ENCODE data around the gene EXOSC5. TPM values are rescaled to one million over a fixed set of nuclear protein-coding genes. Genes with fewer than 3 reads are reported as not detected.

Gene EXOSC5
- polyA plus RNA-seq, 10 donors = 10.3 to 20.2 (median 14.5) TPM

GRCh38 chr19:41427647-41428480 is 30.7 kb upstream of the EXOSC5 start:
- no peak for DNase-seq

DNA sequence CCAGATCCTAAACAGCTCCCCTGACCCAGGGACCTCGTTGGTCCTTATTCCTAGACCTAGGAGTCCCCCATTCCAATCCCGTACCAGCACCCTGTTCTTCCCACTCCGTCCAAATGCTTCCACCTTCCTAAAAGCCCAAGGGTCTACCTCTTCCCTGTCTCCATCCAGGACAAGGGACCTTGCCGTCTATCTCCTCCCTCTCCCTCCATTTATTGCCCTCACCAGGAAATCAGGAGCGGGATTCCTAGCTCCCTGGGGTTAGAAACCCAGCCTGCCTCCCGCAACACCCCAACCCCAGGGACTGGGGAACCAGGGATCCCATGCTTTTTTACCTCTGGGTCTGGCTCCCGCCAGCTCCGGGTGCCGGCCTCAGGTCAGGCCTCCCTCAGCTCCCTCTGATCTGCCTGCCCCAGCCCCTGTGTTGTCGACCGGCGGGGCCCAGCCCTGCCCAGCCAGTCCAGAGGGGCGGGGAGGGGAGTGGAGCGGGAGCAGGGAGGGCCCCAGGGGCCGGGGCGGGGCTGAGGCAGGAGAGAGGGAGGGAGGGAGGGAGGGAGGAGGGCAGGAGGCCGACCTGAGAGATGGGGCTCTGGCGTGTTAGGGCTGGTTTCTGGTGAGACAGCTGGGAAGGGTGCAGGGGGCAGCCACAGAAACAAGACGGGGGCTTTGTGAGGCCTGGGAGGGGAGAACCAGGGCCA is 29.9 kb upstream of the EXOSC5 start, which contains the start of gene B3GNT8:
B3GNT8 (minus strand) TSS at position 423 of the 695 bp plus-strand sequence. CDS start 596 bp downstream, outside the sequence.
- DNase-seq = peak; percentile 60 to 86 (median 66)

DNA sequence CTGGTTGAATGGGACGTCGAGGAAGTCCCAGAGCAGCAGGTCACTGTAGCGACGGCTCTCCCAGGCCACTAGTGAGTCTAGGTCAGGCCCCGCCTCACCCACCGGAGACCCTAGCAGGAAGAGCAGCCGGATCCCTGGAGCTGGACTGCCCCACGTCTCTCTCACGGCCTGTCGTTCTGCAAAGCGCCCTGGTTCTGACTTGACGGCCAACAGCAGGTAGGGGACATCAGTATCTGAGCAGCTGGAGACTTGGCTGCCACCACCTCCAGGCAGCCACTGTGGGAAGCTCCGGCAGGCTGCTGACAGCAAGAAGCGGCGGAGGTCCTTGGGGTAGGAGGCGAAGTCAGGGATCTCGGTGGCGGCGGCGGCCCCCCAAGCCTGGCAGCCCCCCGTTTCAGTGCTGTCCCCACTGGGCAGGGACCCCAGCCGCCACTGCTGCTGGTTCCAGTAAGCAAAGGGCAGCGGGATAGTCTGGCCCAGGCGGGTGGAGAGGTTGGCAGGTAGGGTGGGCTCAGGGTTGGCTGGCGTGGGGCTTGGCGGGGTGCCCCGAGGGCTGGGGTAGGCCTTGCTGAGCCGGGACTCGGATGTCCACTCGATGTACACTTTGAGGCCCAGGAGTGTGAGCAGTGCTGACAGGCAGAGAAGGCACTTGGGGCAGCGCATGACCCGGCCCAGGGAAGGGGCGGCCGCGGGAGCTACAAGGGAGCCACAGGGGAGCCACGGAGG is 29.1 kb upstream of the EXOSC5 start:
- no peak for DNase-seq

GRCh38 chr19:41425174-41426115 is 28.3 kb upstream of the EXOSC5 start:
- DNase-seq = no peak

GRCh38 chr19:41424335-41425173 is 27.4 kb upstream of the EXOSC5 start:
- no peak for DNase-seq

GRCh38 chr19:41422955-41423354 is 25.8 kb upstream of the EXOSC5 start:
- DNase-seq = no peak

- DNase-seq = no peak
Measured at GRCh38 chr19:41422456-41422855, 25.3 kb upstream of the EXOSC5 start.

- DNase-seq = no peak
Measured at GRCh38 chr19:41421973-41422372, 24.8 kb upstream of the EXOSC5 start.

DNA sequence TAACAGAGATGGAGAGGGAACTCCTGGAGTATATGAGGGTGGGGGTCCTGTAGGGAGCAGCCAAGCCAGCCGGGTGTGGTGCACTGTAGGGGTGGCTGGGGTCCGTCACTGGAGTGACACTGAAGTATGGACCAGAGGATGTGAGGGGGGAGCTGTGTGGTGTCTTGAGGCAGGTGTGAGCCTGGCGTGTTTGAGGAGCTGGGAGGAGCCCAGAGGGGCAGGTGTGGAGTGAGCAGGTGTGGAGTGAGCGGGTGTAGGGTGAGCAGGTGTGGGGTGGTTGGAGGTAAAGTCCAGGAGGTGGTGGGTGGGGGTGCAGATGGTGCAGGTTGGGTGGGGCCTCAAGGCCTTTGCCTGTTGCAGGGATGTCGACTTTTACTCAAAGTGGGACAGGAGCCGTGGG is 24.2 kb upstream of the EXOSC5 start:
- DNase-seq = no peak

DNA sequence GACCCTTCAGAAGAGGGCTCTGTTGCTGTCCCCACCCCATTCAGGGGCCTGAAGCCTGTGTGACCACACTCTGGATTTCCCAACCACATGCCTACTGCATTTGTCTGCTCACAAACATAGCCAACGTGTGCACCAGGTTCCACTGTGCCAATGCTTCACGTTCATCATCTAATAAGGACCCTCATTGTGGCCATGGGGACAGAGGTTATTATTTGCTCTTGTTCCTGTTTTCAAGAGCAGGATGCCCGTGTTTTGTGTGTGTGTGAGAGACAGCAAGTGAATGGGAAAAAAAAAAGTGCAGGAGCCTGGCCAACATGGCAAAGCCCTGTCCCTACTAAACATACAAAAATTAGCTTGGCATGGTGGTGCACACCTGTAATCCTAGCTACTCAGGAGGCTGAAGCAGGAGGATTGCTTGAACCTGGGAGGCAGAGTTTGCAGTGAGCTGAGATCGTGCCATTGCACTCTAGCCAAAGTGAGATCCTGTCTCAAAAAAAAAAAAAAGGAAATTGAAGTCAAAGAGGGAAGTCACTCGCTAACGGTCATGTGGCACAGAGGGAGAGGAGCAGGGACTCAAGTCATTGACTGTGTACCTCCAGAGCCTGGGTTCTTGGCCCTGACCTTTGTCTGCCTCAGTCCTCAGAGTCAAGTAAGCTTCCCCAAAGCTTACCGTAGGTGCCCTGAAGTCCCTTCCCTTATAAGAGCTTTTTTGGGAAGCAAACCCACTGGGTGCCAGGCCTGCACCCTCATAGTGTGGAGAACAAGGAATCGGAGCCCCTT is 23.1 kb upstream of the EXOSC5 start:
- peak in 1 of 3 donors; percentile 30 for DNase-seq

DNA sequence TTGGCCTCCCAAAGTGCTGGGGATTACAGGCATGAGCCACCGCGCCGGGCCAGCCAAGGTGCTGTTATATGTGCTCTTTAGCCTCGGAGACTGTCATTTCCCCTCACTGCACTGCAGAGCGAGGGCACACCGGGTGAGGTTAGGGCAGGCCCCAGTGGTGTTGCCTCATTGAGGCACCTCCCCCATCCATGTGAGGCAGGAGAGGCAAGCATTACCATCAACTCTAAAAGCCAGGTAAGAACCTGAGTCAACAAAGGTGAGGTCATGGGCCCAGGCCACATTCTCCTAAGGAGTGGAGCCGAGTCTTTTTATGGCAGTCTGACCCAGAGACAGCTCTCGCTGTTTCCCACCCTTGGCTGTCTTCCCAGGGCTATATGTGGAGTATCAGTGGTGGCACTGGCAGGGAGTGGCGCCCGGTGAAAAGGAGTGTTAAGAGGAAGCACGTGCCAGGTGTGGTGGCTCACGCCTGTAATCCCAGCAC is 19.1 kb upstream of the EXOSC5 start:
- no peak for DNase-seq

GRCh38 chr19:41415154-41415571 is 18.0 kb upstream of the EXOSC5 start:
- DNase-seq = no peak

DNA sequence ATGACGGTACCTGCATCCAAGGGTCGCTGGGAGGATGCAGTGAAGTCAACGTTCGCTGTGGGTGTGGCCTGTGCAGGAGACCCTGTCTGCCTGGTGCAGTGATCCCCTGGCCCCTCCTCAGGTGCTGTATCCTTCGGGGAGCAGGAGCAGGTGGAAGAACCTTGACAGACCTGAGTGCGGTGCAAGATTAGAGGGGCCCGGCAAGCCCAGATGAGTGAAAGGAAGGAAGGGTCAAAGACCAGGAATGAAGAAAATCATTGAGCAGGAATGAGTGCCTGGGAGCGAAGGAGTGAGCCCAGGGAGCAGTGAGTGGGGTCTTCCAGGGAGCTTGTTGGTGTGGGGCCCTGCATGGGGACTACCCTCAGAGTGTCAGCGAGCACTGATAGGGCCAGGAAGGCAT is 17.3 kb upstream of the EXOSC5 start:
- DNase-seq = no peak

- DNase-seq = no peak
Measured at GRCh38 chr19:41413947-41414346, 16.8 kb upstream of the EXOSC5 start.

DNA sequence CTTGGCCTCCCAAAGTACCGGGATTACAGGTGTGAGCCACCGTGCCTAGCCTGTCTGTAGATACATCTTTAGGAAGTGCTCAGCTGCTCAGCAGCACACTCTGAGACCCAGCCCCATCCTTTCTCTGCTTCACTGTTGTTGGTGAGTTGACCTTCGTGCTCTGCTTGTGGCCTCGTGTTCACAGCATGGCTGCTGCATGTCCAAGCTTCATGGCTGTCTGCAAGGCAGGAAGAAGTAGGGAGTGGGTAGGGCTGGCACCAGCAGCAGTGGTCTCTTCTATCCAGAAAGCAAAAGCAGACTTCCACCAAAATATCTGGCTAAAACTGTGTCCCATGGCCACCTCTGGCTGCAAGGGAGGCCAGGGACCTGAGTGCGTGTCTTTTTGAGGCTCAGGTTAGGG is 15.8 kb upstream of the EXOSC5 start:
- DNase-seq = no peak

- DNase-seq = no peak
Measured at GRCh38 chr19:41411968-41412265, 14.8 kb upstream of the EXOSC5 start.

DNA sequence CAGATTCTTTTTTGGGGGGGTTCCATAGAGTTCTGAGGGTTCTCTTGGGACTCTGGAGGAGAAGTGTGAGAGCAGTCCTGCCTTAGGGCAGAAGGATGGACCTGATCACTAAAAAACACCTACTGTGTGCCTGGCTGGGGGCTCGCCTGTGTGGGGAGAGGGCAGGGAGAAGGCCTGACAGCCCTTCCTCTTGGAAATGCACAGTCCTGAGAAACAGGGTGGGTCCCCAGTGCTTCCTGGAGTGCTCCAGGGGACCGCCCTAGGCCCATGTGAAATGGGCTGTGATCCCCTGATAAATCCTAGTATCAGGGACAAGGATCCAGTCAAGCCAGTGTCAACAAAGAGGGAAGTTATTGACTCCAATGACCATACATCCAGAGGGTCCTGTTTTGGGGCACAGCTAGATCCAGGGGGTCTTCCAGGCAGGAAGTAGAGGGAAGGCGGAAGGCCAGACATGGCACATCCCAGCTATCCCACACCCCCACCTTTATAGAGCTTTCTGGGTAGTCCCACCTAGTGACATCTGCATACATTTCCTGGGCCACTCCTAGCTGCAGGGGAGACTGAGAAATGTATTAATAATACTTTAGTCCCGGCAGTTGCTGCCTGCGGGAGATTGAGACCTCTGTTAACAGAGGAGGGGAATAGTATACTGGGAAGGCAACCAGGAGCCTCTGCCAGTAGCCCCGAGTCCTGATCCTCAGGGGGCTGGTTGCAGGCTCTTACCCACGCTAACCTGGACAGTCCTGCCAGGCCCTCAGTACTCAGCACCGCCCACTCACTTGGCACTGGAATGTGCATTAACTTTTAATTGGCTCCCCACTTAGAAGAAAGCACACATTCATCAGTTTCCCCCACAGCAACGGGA is 14.2 kb upstream of the EXOSC5 start:
- no peak for DNase-seq

DNA sequence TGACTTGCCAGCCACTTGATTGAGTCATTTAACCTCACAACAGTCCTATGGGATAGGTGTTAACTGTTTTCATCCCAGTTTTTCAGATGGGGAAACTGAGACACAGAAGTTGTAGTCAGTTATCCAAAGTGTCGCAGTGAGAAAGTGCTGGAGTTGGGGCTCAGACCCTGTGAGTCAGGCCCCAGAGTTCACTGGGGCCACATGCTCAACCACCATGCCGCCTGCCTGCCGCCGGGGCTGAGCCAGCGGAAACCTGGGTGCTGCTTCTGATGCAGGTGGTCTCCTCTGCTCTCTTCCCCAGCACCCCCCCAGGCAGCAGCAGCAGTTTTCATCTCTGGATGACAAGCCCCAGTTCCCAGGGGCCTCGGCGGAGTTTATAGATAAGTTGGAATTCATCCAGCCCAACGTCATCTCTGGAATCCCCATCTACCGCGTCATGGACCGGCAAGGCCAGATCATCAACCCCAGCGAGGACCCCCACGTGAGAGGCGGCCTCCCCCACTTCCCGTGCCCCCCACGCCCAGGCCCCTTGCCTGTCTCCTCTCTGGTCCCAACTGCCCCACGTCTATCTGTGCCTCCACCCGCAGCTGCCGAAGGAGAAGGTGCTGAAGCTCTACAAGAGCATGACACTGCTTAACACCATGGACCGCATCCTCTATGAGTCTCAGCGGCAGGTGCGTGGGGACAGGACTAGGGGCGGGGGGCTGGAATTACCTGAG is 13.3 kb upstream of the EXOSC5 start:
- DNase-seq = no peak

Measured in muscle of back (tissue), 11 donors.